Endodermal cell (in vitro differentiated cells): ENCODE results near the gene SCAPER. TPM values are rescaled to one million over a fixed set of nuclear protein-coding genes. Genes with fewer than 3 reads are reported as not detected.

ENCODE experiments used
- DNase-seq: peaks from one replicate; pipeline ENCODE4 v3.0.0-alpha.2; 2017
- H3K27ac ChIP-seq: 2 replicates; pipeline ENCODE4 v1.5.1; 2013; ENCODE audit warnings: mild to moderate bottlenecking, low read depth, low read length, moderate library complexity
- H3K27me3 ChIP-seq: 2 replicates; pipeline ENCODE4 v1.6.1; 2013; ENCODE audit warnings: mild to moderate bottlenecking, low read length, moderate library complexity; ENCODE audit not compliant: insufficient read depth, control insufficient read depth, poor library complexity, severe bottlenecking
- H3K36me3 ChIP-seq: 2 replicates; pipeline ENCODE4 v1.7.0; 2013; ENCODE audit warnings: mild to moderate bottlenecking, low read length, moderate library complexity; ENCODE audit not compliant: control insufficient read depth, insufficient read depth
- H3K4me1 ChIP-seq: one replicate; pipeline ENCODE4 v1.7.0; 2013; ENCODE audit warnings: low read length; ENCODE audit not compliant: control insufficient read depth, insufficient read depth
- H3K4me3 ChIP-seq: 2 replicates; pipeline ENCODE4 v1.5.1; 2013; ENCODE audit warnings: mild to moderate bottlenecking, low read length, moderate library complexity
- H3K9ac ChIP-seq: 2 replicates; pipeline ENCODE4 v1.6.1; 2013; ENCODE audit warnings: mild to moderate bottlenecking, low read length, moderate library complexity; ENCODE audit not compliant: poor library complexity, severe bottlenecking; ENCODE audit errors: extremely low read depth
- H3K9me3 ChIP-seq: 2 replicates; pipeline ENCODE4 v1.6.1; 2013; ENCODE audit warnings: mild to moderate bottlenecking, low read length, moderate library complexity; ENCODE audit not compliant: control insufficient read depth
- H3K27ac Mint-ChIP-seq: 2 replicates; pipeline ENCODE4 v1.8.0; 2020; ENCODE audit warnings: mixed read lengths
- H3K27me3 Mint-ChIP-seq: 2 replicates; pipeline ENCODE4 v1.8.0; 2021; ENCODE audit warnings: mild to moderate bottlenecking, mixed read lengths; ENCODE audit not compliant: insufficient read depth
- H3K36me3 Mint-ChIP-seq: 2 replicates; pipeline ENCODE4 v1.8.0; 2020; ENCODE audit warnings: low read depth, mixed read lengths
- H3K4me1 Mint-ChIP-seq: 2 replicates; pipeline ENCODE4 v1.8.0; 2020; ENCODE audit warnings: mixed read lengths
- H3K4me3 Mint-ChIP-seq: 2 replicates; pipeline ENCODE4 v1.8.0; 2020; ENCODE audit warnings: mild to moderate bottlenecking, moderate library complexity, mixed read lengths
- H3K9me3 Mint-ChIP-seq: 2 replicates; pipeline ENCODE4 v1.8.0; 2020; ENCODE audit warnings: mild to moderate bottlenecking, mixed read lengths
- WGBS, 2 experiments: methylation state at CpG; one replicate each; pipeline versions ENCODE4 v1.1.5 to v1.1.7; 2013; ENCODE audit warnings: missing lambda C conversion rate in 2 of 2, mixed read lengths in 1 of 2; ENCODE audit not compliant: insufficient coverage in 1 of 2, insufficient read length in 1 of 2; 5-methylcytosine and 5-hydroxymethylcytosine counted together
- total RNA-seq, 2 donors: library from RNA; stranded (reverse); fragmentation: NEBNext Ultra II Directional in 1 of 2; extraction: Animal tissue kit (Norgen Biotek cat#: 25700) in 1 of 2; gene quantifications; 2 replicates in 1 of 2; 3 replicates in 1 of 2; pipeline ENCODE4 v1.2.1, GENCODE V29; 2021
- TF ChIP-seq, protein P1 (sequence below): fragments of 200-600 bp; sonication (generic); conservative IDR thresholded peaks from 2 replicates; pipeline ENCODE4 v1.5.0; 2021; ENCODE audit warnings: antibody characterized with exemption, mild to moderate bottlenecking

The SCAPER gene
- total RNA-seq, 2 donors from 2014 or later = 8.9 to 12.2 TPM

DNA sequence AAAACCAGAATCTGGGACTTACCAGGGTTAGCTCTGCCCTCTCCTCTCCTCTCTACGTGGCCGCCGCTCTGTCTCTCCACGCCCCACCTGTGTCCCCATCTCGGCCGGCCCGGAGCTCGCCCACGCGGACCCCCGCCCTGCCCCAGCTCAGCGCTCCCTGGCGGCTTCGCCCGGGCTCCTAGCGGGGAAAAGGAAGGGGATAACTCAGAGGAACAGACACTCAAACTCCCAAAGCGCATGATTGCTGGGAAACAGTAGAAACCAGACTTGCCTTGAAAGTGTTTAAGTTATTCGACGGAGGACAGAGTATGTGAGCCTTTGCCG, 563.1 kb downstream of the SCAPER start:
- peak overlapping the region; percentile 36 for H3K4me3 ChIP-seq
- H3K36me3 Mint-ChIP-seq = no peaks in the 10 kb centered on the region
- no peaks in the 10 kb centered on the region for H3K9me3 ChIP-seq
- H3K9me3 Mint-ChIP-seq = peaks cover 2% of the 10 kb centered on the region
- H3K36me3 ChIP-seq = no peaks in the 10 kb centered on the region
- H3K27me3 Mint-ChIP-seq = peaks cover 91% of the 10 kb centered on the region
- H3K27me3 ChIP-seq = peaks cover 100% of the 10 kb centered on the region
- H3K4me3 Mint-ChIP-seq = peak overlapping the region; percentile 57
- no peak overlapping the region for H3K27ac ChIP-seq
- TF ChIP-seq, protein P1, sequence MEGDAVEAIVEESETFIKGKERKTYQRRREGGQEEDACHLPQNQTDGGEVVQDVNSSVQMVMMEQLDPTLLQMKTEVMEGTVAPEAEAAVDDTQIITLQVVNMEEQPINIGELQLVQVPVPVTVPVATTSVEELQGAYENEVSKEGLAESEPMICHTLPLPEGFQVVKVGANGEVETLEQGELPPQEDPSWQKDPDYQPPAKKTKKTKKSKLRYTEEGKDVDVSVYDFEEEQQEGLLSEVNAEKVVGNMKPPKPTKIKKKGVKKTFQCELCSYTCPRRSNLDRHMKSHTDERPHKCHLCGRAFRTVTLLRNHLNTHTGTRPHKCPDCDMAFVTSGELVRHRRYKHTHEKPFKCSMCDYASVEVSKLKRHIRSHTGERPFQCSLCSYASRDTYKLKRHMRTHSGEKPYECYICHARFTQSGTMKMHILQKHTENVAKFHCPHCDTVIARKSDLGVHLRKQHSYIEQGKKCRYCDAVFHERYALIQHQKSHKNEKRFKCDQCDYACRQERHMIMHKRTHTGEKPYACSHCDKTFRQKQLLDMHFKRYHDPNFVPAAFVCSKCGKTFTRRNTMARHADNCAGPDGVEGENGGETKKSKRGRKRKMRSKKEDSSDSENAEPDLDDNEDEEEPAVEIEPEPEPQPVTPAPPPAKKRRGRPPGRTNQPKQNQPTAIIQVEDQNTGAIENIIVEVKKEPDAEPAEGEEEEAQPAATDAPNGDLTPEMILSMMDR = peak; percentile 14
- WGBS, 2 experiments = 4 to 5% methylated on average over 13 to 20 of the region's 20 CpGs
- no peak for DNase-seq
- H3K4me1 Mint-ChIP-seq = peaks cover 31% of the 10 kb centered on the region
- H3K9ac ChIP-seq = no peak overlapping the region
- peaks cover 3% of the 10 kb centered on the region for H3K4me1 ChIP-seq
- no peak overlapping the region for H3K27ac Mint-ChIP-seq

DNA sequence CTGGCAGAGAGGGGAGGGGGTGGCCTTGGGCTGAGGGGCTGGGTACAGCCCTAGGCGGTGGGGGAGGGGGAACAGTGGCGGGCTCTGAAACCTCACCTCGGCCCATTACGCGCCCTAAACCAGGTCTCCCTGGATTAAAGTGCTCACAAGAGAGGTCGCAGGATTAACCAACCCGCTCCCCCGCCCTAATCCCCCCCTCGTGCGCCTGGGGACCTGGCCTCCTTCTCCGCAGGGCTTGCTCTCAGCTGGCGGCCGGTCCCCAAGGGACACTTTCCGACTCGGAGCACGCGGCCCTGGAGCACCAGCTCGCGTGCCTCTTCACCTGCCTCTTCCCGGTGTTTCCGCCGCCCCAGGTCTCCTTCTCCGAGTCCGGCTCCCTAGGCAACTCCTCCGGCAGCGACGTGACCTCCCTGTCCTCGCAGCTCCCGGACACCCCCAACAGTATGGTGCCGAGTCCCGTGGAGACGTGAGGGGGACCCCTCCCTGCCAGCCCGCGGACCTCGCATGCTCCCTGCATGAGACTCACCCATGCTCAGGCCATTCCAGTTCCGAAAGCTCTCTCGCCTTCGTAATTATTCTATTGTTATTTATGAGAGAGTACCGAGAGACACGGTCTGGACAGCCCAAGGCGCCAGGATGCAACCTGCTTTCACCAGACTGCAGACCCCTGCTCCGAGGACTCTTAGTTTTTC, 563.6 kb downstream of the SCAPER start:
- Histone ChIP-seq H3K9ac (no peak overlapping the region), H3K36me3 (no peaks in the 10 kb centered on the region), H3K4me3 (peak overlapping the region; percentile 72), H3K27ac (no peak overlapping the region), H3K4me1 (peaks cover 3% of the 10 kb centered on the region), H3K9me3 (no peaks in the 10 kb centered on the region), H3K27me3 (peaks cover 100% of the 10 kb centered on the region)
- Mint-ChIP-seq H3K9me3 (peaks cover 2% of the 10 kb centered on the region), H3K4me1 (peaks cover 36% of the 10 kb centered on the region), H3K27ac (no peak overlapping the region), H3K4me3 (peak overlapping the region; percentile 57), H3K27me3 (peaks cover 93% of the 10 kb centered on the region), H3K36me3 (no peaks in the 10 kb centered on the region)
- TF ChIP-seq, protein P1 = no peak
- WGBS, 2 experiments = 2 to 3% methylated on average over 27 to 42 of the region's 42 CpGs
- DNase-seq = peak; percentile 71

DNA sequence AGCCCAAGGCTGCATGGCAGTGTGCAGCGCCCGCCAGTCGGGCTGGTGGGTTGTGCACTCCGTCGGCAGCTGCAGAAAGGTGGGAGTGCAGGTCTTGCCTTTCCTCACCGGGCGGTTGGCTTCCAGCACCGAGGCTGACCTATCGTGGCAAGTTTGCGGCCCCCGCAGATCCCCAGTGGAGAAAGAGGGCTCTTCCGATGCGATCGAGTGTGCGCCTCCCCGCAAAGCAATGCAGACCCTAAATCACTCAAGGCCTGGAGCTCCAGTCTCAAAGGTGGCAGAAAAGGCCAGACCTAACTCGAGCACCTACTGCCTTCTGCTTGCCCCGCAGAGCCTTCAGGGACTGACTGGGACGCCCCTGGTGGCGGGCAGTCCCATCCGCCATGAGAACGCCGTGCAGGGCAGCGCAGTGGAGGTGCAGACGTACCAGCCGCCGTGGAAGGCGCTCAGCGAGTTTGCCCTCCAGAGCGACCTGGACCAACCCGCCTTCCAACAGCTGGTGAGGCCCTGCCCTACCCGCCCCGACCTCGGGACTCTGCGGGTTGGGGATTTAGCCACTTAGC, 564.3 kb downstream of the SCAPER start:
- 1 to 3% methylated on average over 27 to 35 of the region's 35 CpGs for WGBS, 2 experiments
- H3K9me3 ChIP-seq = no peaks in the 10 kb centered on the region
- no peaks in the 10 kb centered on the region for H3K36me3 ChIP-seq
- H3K4me1 ChIP-seq = peaks cover 3% of the 10 kb centered on the region
- peak overlapping the region; percentile 72 for H3K4me3 ChIP-seq
- TF ChIP-seq, protein P1 = peak; percentile 72
- H3K9ac ChIP-seq = no peak overlapping the region
- peaks cover 95% of the 10 kb centered on the region for H3K27me3 Mint-ChIP-seq
- peaks cover 100% of the 10 kb centered on the region for H3K27me3 ChIP-seq
- H3K27ac Mint-ChIP-seq = no peak overlapping the region
- H3K36me3 Mint-ChIP-seq = no peaks in the 10 kb centered on the region
- H3K4me1 Mint-ChIP-seq = peaks cover 36% of the 10 kb centered on the region
- peak overlapping the region; percentile 57 for H3K4me3 Mint-ChIP-seq
- H3K9me3 Mint-ChIP-seq = peaks cover 2% of the 10 kb centered on the region
- DNase-seq = peak; percentile 88
- no peak overlapping the region for H3K27ac ChIP-seq
